Ureter (tissue), 1 donor: Measurements from ENCODE around the gene SACS. TPM values are rescaled to one million over a fixed set of nuclear protein-coding genes. Genes with fewer than 3 reads are reported as not detected.
"Not testable (repeated sequence)": the region's sequence is repeated elsewhere in the genome, so short reads cannot be mapped to it uniquely, and the experiment has no call there.

Source experiments
- DNase-seq: peaks from one replicate; pipeline ENCODE4 v3.0.0-alpha.2; 2020; ENCODE audit warnings: low spot score
- total RNA-seq: library from RNA; stranded (reverse); gene quantifications from one replicate; pipeline ENCODE4 v1.2.4, GENCODE V29; 2023
- donor health status: DM: yes; HTN: yes; CAD: no.

SACS gene
- total RNA-seq, 1 donor from 2014 or later, result 16.2 TPM

DNA sequence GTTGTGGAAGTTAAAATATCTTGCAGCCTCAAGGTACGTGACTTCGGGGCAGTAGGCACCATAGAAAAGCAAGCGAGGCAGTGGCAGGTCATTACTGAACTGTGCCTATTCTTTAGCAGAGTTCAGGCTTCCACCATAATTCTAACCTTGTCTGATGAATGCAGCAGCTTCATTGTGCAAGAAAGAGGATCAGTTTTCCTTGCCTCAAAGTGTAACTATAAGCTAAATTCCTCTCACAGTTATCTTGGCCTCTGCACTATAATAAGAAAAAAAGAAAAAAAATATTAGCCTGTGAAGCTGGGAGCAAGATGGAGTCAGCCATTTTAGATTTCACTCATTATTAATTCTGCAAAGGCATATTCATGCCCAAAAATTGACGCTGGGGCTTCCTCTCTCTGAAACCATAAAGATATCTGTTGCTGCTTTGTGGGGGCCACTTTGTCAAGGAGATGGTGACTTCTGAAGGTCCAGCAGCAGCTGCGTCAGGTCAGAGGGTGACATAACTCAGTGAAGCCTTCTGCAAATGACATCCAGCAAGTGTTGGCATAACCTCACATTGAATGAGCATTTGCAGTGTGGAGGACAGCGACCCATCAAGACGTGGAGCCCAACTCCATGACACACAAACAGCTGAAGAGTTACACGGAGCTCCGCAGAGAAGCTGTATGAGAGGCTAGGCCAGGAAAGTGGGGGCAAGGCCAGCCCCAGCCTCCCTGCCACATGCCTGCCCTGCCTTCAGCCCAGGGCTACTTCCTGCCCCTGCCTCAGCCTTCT lies 23.1 kb upstream of the SACS start:
- no peak for DNase-seq

DNA sequence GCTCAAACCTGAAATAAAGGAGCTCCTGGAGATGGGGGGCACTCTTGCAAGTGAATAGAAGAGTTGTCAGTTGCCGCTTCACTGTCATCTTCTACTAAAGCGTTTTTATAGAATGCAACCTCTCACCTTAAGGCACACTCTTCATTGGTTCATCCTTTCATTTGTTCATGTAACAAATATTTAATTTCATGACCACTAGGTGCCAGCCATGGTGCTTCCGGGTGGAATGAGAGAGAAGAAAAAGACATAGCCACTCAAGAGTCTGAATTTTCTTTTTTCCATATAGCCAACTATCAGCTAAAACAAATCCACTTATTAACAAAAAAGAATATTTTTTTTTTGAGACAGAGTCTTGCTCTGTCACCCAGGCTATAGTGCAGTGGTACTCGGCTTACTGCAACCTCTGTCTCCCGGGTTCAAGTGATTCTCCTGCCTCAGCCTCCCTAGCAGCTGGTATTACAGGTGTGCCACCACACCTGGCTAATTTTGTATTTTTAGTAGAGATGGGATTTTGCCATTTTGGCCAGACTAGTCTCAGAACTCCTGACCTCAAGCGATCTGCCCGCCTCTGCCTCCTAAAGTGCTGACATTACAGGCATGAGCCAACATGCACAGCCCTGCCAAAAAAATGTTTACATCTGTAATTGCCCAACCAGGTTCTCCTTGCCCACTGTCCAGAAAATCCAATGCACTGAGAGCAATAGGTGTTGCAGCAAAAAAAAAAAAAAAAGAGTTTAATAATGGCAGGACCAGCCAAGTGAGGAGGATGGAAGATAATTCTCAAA lies 22.1 kb upstream of the SACS start:
- DNase-seq, result no peak

DNA sequence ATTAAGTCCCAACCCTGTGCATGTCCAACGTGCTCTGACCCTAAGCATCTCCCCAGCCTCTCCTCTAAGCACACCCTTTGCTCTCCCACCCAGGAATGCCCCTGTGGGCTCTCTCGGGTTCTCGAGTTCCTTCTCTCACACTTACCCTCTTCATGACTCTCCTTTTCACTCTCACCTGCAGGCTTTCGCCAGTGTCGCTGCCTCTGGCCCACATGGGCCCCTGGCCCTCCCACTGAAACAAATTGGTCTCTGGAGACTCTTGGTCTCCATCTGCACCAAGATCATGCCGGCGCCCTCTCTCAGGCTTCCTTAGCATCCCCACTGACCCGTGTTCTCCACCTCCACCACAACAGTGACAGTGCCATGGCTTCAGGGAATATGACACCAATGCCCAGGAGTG lies 19.6 kb upstream of the SACS start:
- DNase-seq, result no peak

DNA sequence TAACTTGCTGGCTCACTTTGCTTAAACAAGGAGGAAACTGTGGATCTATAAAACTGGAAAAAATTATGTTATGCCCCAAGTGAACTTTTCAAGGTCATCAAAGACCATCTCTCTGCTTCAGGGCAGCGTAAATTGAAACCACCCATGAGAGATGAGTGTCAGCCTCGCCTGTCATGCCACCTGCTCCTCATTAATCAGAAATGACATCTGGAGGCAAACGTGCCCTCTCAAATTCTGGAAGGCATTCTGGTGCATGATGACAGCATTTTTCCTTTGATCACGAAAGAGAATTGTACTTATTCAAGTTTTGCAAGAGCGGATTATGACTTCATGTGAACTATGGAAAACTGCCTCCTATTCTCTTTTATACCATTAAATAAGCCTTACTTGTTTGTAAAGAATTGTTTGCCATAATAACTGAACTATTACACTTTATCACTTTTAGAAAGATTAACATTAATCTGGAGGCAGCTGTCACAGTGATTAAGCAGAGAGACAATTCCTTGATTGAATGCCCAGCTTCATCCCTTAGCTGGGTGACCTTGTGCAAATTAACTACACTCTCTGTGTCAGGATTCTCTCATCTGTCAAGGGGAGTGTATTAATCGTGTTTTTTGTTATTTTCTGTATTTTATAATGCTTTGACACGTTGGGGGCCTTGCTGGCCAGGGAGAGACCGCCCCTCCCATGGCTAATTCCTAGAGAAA lies 17.0 kb upstream of the SACS start:
- no peak for DNase-seq

DNA sequence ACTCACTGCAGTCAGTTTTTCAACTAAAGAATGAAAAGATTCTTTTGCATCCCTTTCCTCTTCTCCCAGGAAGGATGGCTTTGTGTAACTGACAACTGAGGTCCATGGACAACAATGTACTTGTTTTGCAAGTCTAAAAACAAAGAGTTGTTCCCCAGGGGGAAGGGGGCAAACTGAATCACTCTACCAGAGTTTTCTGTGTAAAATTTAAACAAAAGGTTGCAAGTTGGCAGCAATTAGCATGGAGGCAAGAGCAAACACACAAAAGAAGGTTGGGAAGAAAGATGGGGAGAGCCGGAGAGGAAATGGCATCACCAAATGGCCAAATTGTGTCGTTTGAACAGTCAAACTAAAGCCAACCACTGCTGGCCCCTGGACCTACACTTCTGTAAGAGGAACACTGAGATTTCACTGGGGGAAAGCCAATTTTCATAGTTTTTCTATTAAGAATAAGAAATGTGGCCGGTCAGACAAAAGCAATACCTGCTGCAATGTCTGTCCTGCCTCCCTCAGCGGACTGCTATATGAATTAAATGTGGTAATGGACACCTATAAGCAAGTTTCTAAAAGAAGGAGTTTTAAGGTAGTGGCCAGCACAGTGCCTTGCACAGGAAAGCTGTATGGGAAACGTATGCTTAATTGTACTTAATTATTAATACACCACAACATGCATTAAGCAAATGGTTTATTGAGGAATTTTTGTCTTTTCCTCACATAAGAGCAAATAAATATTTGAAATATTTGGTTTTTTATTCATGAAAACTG lies 16.1 kb upstream of the SACS start:
- DNase-seq, result no peak

DNA sequence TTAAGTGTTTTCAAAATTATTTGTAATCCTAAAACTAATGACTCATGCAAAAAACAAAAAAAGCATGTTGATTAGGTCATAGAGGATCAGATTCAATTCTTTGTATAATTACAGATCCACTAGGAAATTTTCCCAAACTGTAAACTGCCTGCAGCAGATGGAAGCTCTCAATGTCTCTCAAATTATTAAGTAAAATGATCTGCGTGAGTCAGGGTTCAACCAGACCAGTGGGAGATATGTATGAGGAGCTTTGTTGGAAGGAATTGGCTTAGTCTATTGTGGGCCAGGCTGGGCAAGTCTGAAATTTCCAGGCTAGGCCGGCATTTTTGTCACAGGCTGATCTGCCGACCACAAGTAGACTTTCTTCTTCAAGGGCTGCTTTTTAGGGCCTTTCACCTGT lies 14.4 kb upstream of the SACS start:
- DNase-seq, result no peak

DNA sequence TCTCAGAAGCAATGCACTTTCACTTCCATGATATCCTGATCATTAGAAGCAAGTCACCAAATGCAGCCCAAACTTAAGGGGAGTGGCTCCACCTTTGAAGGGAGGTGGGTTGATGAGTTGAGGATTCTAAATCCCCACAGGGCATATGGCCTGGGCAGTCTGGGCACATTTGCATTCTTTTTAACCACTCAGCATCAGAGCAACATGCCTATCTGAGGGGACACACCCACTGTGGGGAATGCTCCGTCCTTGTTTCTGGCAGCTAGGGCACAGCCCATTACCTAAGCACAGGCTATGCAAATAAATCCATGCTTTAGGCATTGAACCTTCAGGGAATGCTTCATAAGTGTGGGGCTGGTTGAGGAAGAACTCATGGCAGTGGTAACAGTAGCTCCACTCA lies 12.3 kb upstream of the SACS start:
- DNase-seq, result no peak

DNA sequence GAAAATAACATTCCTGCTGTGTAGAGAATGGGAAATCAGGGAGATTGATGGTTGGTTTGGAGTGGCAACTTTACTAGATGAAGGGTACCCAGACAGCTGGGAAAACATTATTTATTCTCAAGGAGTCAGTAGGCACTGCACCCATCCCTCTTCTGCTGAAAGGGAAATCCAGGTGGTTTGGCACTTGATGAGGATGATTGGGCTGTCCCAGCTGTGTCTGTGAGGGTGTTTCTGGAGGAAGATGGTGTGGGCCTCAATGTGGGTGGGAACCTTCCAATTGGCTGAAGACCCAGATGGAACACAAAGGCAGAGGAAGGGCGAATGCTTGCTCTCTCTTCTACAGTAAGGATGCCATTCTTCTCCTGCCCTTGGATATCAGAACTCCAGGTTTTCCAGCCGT lies 10.4 kb upstream of the SACS start:
- no peak for DNase-seq

DNA sequence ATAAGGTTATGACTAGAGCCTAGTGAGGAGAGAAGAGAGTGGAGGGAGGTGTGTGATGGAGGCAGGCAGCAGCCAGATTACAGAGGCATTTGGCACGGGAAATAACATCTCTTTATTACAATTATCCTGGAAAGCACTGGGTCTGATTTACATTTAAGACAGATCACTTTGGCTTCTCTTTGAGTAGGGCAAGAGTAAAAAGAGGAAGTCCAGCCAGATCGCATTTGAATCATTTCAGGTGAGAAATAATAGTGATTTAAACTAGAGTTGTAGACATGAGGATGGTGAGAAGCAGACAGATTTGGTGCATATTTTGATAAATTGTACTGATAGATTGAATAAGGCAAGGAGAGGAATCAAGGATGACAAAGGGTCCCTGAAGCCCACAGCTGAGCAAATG lies 9.6 kb upstream of the SACS start:
- DNase-seq, result no peak

DNA sequence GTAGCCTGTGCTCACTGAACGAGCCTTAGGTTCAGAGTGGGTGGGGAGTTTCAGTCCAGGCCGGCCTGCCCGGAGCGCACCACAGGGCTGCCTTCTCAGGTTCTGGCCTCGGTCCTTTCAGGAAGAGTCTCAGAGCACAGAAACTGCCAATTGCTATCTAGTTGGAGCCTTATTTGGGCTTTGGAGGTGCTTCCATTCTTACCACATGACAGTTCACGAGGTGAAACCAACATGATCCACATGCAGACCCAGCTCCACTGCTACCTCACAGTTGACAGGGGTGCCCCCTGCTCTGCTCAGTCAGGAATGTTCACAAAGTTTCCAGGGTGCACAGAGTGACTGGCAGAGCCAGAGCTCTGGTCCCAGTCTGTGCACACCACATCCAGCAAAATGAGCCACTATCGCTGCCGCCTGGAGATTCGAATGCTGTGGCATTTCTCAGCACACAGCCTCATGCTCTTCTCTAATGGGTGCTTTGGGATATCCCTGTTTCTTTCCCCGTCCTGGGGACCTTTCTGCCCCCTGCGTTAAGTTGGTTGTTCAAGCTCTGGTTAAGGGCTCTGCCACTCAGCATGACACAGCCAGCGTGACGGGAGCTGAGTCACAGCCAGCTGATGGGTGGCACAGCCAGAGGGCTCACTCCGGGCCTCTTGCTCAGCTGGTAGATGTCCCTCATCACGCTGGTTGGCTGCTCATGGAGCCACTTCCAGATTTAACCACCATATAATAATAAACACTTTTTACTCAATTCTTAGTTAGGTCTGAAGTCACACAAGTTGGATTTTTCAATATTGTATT lies 7.5 kb upstream of the SACS start:
- DNase-seq, result no peak

DNA sequence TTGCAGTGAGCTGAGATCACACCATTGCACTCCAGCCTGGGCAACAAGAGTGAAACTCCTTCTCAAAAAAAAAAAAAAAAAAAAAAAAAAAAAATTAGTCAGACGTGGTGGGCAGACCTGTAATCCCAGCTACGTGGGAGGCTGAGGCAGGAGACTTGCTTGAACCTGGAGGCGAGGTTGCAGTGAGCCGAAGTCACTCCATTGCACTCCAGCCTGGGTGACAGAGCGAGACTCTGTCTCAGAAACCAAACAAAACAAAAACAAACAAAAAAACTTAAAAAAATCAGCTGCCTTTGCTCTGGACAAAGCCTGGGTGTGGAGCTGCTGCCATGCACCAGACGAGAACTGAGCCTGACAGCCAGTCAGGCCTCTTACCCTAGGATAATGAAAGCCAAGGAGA lies 6.8 kb upstream of the SACS start:
- not testable (repeated sequence) for DNase-seq

DNA sequence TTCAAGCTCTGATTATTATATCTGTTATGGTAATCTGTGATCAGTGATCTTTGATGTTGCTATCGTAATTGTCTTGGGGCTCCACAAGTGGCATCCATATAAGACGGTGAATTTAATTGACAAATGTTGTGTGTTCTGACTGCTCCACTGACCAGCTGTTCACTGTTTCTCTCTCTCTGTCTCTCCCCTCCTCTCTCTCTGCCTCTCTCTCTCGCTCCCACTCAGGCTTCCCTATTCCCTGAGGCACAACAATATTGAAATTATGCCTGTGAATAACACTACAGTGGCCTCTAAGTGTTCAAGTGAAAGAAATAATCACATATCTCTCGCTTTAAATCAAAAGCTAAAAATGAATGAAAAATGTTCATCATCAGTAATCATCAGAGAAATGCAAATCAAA lies 4.4 kb upstream of the SACS start:
- no peak for DNase-seq

DNA sequence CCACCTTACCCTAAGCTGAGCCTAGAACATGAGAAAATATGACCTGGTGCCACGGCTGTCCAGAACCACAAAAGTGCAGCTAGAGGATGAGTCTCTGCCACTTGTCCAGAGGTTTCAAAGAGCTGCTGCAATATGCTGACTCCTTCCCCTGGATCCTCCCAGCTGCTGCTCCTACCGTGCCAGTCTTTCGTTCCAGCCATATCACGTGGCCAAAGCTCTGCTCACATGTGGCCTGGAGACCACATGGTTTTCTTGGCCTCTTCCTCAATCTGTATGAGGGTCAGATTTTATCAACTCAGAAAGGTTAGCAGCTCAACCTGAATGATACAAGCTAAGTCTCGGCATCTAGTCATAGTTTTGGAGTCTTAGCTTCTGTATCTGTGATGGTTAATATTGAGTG lies 3.2 kb upstream of the SACS start:
- DNase-seq, result no peak

DNA sequence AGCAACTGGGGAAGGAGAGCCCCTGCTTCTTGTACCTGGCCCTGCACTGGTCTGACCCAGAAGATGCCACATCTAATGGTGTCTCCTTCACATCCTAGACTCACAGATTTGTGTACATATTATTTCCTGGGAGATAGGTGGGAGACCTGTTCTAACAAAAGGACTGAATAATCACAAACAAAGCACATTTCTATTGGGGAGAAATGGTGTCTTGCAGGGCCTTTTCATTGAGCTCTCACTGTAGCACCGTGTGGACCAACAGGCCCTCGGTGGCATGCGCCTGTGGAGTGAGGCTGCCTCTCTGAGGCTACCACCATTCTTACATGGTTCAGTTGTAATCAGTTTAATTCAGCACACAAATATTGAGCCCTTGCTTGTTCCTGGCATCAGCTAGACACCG lies 989 bp upstream of the SACS start:
- no peak for DNase-seq

DNA sequence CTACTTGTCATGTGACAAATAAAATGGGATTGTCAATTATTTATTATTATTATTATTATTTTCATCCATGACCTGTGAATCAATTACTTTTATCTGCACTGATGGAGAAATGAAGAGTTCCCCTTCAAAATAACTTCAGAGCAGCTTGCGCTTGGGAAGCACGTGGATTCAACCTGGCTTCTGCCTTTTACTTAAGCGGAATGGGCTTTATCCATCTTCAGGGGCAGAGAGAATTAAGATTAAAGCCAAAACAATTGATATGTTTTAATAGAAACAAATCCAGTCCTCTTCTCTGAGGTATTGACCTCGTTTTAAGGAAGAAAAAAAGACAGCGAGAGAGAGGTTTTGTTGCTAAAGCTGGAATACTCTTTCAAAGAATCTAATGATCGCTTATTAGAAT lies 876 bp downstream of the SACS start:
- DNase-seq, result no peak

DNA sequence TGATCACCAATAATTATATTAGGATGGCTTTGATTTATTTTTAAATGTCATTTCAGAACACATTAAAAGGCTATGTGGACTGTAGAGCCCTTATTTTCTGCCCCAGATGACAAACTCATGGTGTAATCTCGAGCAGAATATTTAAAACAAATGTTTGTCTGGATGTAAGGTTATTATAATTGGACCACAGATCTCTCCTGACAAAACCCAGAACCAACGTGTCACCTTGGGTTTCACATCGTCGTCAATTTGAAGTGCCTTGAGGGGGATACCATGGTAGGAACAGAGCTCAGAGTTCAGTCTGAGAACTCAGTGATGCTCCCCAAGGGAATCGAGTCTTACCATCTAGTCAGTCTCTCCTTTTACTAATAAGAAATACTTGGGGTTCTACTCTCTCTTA lies 2.8 kb downstream of the SACS start:
- no peak for DNase-seq

DNA sequence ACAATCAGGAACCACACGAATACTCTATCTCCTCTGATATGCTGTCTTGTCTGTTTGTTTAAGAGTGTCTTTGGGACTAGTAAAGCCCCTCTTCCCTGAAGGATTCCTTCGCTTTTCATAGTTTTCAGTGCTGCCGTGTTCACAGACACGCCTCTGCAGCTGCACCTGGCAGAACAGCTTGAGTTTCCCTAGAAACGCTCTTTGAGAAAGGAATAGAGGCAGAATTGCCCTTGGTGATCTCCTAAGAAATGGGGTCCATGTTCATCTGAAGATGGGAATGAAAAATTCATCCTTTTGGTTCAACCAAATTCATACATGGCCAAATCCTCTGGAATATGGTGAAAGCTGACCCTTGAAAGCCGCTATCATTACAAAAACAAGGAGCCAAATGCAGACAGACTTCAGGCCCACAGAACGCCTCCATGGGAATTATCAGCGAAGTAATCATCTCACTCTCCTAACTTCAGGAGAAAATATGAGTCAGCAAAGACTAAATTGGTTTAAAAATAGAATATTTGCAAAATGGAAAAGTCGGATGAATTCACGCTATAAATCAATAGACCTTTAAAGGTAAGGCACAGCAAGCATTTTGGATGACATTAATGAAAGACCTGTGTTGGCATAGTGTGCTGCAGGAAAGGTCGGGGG lies 5.5 kb downstream of the SACS start:
- no peak for DNase-seq

DNA sequence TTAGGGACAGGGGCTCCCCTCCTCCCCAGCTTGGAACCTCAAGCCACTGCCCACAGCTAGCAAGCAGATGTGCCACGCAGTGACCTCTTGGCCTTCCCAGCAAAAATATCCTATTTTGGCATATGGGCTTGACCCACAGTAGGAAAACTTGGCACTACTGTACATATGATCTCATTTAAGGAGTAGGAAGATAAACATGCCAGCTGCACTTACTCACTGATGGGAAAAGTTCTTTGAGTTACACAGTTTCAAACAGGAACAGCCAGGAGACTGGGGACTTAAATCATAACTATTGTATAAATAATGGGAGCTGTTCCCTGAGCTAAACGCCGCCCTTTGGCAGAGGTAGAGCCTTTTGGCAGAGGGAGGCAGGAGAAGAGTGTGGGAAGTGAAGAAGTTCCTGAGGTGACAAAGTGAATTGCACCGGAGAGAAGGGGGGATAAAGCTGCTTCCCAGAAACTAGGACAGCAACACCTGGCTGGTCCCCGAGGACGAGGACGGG lies 6.1 kb downstream of the SACS start:
- DNase-seq, result peak; percentile 64

DNA sequence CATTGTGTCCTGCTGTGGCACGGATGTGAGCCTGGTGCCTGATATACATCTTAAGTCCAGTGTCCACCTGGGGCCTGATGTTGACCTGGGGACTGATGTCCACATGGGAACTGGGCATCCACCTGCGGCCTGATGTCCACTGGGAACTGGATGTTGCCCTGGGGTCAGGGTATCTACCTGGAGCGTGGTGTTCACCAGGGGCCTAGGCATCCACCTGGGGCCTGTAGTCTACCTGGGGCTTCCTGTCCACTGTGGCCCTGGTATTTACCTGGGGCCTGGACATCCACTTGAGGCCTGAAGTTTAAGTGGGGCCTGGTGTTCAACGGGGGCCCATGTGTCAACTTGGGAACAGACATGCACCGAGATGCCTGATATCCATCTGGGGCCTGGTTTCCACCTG lies 11.9 kb downstream of the SACS start:
- no peak for DNase-seq
